IPS DF 4.7 (cell line): Measurements from ENCODE around the gene EXOC6B.
"Not testable (repeated sequence)": the region's sequence is repeated elsewhere in the genome, so short reads cannot be mapped to it uniquely, and the experiment has no call there.

Experiments
- DNase-seq: peaks from one replicate; pipeline ENCODE4 v3.0.0-alpha.2; 2013; ENCODE audit warnings: low spot score; ENCODE audit errors: extremely low read depth

Gene EXOC6B

DNA sequence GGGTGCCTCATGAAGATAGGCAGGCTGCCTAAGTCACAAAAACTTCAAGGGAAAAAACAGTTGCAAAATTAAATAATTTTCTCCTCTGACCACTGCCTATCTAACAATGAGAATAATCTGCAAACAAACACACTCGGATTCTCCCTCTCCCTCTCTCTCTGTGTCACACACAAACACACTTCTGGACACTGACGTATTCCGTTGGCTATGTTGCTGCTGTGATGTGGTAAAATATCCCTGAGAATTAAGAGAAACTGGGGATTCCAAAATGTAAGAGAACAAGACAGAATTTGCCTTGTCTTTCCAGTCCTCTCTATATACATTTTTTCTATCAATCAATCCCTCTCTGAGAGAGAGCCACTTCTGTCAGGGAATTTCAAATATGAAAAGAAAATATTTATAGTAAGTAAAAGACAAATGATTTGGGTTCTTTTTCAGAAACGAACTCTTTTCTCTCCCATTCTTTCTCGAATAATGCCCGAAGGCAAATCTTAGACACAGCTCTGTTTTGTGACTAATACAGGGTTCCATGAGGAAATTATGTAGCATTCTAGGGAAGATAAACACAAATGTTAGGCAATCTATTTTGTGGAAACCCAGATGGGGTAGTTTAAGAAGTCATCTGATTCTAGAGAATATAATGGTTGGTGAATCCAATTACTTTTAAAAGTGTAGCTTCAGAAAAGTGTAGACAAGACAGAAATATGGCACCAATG is 367.9 kb downstream of the EXOC6B start:
- no peak for DNase-seq

DNA sequence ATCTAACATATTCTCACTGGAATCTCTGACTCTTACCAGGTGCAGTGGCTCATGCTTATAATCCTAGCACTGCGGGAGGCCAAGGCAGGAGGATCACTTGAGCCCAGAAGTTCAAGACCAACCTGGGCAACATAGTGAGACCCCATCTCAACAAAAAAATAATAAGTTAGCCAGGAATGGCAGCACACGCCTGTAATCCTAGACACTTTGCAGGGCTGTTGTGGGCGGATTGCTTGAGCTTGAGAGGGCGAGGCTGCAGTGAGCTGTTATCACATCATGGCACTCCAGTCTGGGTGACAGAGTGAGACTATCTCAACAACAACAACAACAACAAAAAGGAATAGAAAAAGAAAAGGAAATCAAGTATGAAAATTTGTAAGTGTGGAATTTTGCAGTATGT is 371.6 kb downstream of the EXOC6B start:
- no peak for DNase-seq

DNA sequence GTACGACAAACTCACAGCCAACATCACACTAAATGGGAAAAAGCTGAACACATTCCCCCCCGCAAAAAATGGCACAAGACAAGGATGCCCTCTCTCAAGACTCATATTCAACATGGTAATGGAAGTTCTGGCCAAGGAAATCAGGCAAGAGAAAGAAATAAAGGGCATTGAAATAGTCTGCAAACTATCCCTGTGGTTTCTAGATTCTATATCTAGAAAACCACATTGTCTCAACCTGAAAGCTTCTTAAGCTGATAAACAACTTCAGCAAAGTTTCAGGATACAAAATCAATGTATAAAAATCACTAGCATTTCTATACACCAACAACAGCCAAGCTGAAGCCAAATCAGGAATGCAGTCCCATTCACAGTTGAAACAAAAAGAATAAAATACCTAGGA is 383.6 kb downstream of the EXOC6B start:
- DNase-seq: no peak

DNA sequence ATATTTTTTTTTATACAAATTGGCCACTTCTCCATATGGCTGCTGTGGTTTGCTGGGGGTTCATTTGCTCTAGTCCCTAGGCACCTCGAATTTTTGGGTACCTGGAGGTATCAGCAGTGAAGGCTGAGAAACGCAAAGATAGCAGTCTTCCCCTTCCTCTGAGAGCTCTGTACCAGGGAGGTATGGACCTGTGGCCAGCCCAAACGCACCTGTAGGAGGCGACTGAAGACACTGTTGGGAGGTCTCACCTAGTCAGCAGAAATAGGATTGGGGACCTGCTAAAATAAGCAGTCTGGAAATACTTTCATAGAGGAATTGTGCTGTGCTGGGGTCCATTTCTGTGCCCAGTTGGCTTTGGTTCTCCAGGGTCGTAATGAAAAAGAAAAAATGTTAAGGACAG is 385.9 kb downstream of the EXOC6B start:
- DNase-seq: no peak

DNA sequence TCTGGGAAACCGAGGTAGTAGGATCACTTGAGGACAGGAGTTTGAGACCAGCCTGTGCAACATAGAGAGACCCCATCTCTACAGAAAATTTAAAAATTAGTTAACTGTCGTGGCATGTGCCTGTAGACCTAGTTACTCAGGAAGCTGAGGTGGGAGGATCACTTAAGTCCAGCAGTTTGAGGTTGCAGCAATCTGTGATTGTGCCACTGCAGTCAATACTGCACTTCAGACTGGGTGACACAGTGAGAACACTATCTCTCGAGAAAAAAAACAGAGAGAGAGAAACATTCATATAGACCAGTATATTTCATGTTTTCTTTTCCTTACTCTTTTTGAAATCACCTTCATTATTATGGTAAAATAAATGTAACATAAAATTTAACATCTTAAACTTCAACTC is 387.5 kb downstream of the EXOC6B start:
- no peak for DNase-seq

DNA sequence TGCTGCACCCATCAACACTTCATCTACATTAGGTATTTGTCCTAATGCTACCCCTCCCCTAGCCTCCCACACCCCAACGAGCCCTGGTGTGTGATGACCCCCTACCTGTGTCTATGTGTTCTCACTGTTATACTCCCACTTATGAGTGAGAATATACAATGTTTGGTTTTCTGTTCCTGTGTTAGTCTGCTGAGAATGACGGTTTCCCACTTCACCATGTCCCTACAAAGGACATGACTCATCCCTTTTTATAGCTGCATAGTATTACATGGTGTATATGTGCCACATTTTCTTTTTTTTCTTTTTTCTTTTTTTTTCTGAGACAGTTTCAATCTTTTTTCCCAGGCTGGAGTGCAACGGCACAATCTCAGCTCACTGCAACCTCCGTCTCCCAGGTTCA is 394.1 kb downstream of the EXOC6B start:
- DNase-seq: no peak

DNA sequence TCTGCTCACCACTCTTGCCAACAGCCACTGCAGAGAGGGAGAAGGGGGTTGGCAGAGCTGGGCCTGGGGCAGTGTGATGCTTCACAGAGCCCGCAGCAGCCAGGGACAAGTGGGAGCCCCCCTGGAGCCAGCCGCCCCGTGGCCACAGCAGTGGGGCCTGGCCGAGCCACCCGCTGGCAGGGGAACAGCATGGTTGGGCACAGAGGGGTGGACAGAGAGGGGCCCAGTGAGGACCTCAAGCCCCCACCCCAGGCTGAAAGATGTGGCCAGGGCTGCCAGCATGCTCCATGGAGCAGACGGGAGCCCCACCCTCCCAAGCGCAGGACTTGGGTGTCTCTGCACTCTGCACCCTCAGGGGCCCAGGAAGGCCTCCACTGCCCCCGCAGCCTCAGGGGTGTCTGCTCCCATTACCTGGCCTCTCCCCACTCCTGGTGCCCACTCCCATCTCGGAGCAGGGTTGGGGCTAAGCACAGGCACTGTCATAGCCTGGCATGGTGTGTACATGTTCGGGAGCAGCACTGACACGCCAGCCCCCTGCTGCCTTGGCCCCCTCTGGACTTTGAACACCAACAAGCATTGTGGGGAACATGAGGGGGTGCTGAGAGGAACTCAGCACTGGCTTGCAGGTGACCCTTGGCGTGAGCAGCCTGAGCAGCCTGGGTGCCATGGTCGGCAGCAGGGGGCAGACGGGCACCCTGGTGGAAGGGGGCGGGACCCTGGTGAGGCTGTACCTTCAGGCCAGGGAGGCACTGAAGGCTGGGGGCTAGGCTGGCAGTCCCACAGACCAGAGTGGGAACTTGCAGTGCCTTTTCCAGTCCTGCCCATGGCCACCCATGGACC is 398.6 kb downstream of the EXOC6B start:
- DNase-seq: no peak

DNA sequence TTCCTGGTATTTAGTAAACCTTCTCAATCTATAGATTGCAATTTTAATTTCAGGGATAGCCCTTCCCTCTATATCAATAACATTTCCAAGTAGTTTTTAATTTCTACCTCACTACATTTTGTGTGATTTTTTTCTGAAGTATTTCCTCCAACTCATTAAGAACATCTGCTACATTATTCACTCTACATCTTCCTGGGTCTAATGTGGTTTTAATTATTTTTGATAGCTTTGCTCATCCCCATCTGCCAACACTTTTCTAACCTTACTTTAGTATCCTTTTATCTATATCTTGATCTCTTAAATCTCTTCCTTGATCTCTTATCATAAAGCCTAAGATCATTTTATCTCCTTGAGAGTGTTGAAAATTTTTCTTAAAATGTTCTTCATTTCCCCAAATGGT is 399.8 kb downstream of the EXOC6B start:
- no peak for DNase-seq

DNA sequence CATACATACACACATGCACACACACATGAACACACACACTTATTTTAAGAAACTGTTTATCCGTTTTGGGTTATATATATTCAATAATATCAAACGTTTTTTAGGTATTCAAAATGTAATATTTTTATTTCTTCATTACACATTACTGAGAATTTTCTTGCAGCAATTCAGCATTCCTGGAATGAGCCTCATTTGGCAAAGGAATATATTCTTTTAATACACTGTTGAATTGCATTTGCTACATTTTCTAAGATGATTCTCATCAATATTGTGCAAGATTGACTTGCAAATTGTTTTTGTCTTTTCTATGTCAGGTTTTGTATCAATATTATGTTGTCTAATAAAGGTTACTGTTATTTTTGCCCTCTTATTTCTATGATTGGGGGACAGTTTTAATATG is 402.1 kb downstream of the EXOC6B start:
- no peak for DNase-seq

DNA sequence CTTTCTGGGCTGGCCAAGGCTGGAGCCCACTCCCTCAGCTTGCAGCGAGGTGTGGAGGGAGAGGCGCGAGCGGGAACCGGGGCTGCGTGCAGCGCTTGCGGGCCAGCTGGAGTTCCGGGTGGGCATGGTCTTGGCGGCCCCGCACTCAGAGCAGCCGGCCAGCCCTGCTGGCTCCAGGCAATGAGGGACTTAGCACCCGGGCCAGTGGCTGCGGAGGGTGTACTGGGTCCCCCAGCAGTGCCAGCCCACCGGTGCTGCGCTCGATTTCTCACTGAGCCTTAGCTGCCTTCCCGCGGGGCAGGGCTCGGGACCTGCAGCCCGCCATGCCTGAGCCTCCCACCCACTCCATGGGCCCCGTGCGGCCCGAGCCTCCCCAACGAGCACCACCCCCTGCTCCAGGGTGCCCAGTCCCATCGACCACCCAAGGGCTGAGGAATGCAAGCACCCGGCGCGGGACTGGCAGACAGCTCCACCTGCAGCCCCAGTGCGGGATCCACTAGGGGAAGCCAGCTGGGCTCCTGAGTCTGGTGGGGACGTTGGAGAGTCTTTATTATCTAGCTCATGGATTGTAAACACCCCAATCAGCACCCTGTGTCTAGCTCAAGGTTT is 404.0 kb downstream of the EXOC6B start:
- not testable (repeated sequence) for DNase-seq

DNA sequence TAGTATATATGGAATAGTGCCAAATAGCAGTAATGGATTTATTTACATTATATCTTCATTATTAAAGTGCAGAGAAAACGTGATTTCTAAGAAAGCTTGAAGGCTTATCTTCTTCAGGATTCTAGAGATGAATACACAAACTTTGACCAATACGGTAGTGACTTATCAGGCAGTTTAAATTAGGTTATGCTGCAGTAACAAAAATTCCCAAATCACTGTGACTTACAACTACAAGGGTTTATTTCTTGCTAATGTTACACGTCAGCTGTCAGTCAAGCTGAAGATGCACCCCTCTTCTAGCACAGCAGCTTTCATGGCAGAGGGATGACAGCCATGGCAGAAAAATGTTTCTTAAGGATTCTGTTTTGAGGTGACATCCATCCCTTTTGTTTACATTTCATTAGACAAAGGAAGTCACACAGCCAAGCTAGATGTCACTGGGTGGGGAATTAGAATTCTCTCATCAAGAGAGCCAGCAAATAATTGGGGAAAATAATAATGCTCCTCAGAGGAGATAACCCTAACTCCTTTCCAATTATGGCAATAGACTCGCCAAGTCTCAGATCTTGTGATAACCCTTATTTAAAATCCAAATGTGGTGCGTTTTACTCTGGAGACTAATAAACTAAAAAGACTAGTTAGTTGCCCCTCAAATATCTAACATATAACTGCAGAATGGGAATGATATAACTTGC is 409.9 kb downstream of the EXOC6B start:
- DNase-seq: no peak

DNA sequence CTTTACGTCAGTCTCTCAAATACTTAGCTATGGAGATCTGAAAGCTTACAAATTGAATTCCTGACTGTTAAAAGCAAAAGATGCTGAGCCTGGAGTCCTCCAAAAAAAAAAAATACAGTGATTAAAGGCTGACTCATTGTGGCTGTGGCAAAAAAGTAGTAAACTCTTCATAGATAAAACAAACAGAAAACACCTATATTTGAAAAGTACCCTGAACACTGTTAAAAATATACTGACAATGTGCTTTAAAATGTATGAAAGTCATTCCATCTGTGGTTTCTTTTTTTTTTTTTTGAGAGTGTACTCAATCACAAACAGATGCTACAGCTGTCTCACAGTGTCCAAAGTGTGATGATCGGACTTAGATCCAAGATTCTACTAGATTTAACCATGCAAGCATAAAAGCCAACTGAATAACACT is 410.6 kb downstream of the EXOC6B start:
- DNase-seq: no peak

DNA sequence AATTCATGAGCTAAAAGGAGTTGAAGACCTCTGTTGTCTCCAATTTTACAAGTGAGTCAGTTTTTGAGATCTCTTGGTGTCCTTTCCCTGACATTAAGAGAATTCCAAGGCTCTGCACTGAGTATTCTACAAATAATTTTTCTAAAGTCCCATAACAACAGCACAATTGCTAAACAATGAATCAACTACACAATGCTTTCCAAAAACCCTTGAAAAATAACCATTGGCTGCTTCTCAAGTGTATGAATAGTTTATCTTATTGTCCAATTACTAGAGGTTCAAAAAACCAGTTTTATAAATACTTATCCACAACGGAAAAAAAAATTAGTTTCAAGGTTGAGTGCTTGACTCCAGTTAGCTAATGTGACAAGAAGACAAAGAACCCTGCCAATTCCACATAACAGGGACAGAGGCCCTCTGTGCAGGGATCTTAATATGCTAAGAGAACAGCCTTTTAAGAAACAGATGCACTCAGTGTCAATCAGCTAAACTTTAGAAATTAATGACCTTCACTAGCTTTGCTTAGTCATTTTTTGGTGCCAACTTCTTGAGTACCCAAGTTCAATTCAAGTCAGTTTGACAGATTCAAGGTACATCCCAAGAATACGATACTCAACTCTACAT is 411.6 kb downstream of the EXOC6B start:
- no peak for DNase-seq

DNA sequence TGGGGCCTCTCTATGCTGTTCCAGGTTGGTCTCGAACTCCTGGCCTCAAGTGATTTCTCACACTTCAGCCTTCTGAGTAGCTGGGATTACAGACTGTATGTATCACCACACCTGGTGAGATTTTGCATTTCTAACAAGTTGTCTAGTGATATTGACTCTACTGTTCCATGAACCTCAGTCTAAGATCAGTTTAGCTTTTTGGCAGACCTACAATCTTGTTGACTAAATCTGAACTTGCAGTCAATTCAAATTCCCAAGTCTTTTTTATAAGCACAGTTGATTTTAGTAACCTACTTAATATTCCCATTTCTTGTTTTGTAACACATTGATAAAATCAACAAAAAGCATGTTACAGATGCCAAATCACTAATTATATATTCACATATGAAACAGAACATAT is 412.1 kb downstream of the EXOC6B start:
- no peak for DNase-seq

DNA sequence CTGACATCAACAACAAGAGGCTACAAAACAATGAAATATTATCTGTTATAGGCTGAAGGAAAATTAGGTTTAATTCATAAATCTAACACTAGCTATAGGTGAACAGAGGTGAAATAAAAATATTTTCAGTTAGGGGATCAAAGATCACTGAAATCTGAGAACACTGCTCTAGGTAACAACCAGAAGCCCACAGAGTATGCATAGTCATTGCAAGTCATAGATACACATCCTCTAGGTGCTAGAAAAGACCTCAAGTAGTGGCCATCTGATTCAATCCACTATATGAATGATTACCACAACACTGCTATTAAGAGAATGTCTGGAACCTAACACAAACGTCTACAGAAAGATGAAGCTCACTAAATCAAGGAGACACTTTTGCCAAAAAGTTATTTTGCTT is 413.6 kb downstream of the EXOC6B start:
- DNase-seq: no peak

DNA sequence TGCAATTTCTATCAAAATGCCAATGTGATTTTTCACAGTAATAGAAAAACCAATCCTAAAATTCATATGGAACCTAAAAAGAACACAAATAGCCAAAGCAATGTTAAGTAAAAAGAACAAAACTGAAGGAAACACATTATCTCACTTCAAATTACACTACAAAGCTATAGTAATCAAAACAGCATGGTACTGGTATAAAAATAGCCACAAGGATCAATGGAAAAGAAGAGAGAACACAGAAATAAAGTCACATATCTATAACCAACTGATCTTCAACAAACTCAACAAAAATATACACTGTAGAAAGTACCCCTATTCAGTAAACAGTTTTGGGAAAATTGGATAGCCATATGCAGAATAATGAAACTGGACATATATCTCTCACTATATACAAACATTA is 426.0 kb downstream of the EXOC6B start:
- DNase-seq: no peak

DNA sequence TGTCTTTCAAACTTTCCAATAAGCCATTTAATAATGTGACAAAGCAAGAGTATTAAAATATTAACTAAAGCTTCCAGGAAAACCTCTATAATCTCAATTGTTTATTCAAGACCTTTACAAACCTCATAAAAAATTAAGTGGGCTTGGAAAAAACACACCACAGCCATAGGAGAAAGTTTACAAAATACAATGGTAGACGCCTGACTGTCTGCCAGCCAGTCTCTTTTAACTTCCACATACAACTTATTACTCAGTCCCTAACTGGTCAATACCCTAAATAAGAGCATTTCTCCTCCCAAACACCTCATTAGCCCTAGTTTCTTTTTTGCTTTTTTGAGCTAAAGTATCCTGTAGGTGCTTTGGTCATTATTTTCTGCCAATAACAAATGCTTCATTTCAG is 430.7 kb downstream of the EXOC6B start:
- DNase-seq: no peak

DNA sequence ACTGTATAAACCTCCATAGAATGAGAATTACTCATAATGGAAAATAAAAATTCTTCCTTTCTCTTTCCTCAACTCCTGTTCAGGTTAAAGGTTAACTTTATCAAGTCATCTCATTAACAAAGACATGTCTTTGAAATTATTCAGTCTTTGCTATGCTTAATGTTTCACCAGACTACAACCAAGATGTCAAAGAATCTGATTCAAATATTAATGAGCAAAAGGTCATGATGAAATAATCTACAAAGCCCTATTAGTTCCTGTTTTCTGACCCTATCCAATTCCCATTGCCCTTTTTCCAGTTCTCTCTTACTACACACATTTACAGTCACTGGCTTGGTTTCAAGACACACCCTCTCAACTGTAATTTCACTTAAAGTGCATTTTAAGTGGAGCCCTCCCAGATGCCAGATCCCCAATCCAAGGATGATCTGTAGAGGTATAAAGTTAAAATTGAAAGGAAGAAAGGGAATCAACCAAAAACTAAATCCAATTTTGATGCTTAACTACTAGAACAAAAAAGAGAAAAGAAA is 431.2 kb downstream of the EXOC6B start:
- DNase-seq: no peak

DNA sequence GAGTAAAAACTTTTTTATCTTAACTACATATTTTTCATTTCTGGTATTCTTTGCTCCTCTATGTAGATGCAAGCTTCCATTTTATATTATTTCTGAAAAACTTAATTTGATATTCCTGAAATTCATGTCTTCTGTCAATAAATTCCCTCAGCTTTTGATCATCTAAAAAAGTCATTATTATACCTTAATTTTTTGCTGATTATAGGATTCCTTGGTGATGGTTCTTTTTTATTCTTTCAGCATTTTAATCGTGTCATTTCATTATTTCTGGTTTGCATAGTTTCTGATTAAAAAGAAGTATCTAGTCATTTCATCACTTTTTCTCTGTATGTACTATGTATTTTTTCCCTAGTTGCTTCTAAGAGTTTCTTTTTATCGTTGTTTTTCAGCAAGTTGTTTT is 436.4 kb downstream of the EXOC6B start:
- no peak for DNase-seq

DNA sequence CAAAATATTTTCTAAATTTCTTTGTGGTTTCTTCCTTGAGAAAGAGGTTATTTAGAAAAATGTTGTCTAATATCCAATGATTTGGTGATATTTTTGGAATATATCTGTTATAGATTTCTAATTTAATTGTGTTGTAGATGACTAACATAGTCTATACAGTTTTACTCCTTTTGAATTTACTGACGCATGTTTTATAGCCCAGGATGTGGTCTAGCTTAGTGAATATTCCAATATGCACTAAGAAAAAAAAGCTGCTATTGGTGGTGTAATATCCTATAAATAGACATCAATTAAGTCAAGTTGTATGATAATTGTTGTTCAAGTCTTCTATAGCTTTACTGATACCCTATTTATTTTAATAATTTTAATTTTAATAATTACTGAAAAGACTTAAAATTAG is 437.6 kb downstream of the EXOC6B start:
- DNase-seq: no peak

DNA sequence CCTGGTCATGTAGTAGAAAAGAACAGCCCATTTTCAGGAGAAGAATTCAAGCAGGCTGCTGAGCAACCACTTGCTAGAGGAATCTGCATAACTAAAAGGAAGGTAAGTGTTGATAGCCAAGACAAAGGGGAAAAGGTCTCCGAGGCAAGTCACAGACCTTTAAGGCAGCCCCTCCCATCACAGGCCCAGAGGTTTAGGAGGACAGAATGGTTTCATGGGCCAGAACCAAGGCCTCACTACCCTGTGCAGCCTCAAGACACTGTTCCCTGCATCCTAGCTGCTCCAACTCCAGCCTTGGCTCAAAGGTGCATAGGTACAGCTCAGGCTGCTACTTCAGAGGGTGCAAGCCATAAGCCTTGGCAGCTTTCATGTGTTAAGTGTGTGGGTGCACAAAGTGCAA is 439.5 kb downstream of the EXOC6B start:
- no peak for DNase-seq
